Activated naive CD4-positive, alpha-beta T cell treated with anti-CD3 and anti-CD28 coated beads, Interleukin-2, amount 50 U/mL, for 24 hours (primary cell): Measurements from ENCODE around the gene EWSR1.
"Not testable (repeated sequence)": the region's sequence is repeated elsewhere in the genome, so short reads cannot be mapped to it uniquely, and the experiment has no call there.

ENCODE experiments used
- H3K27ac Mint-ChIP-seq: one replicate; pipeline ENCODE4 v1.8.0; 2021; ENCODE audit warnings: mild to moderate bottlenecking, mixed read lengths
- H3K27me3 Mint-ChIP-seq: one replicate; pipeline ENCODE4 v1.8.0; 2021; ENCODE audit warnings: mixed read lengths
- H3K36me3 Mint-ChIP-seq: one replicate; pipeline ENCODE4 v1.8.0; 2021; ENCODE audit warnings: mixed read lengths
- H3K4me1 Mint-ChIP-seq: one replicate; pipeline ENCODE4 v1.8.0; 2021; ENCODE audit warnings: mixed read lengths
- H3K4me3 Mint-ChIP-seq: one replicate; pipeline ENCODE4 v1.8.0; 2021; ENCODE audit warnings: mild to moderate bottlenecking, mixed read lengths
- H3K9me3 Mint-ChIP-seq: one replicate; pipeline ENCODE4 v1.8.0; 2021; ENCODE audit warnings: mixed read lengths

The EWSR1 gene

GRCh38 chr22:29342177-29342576 is 74.1 kb downstream of the EWSR1 start:
- no peaks in the 10 kb centered on the region for H3K27me3 Mint-ChIP-seq
- H3K4me3 Mint-ChIP-seq, result no peak overlapping the region
- H3K27ac Mint-ChIP-seq, result no peak overlapping the region
- H3K4me1 Mint-ChIP-seq, result no peaks in the 10 kb centered on the region
- no peaks in the 10 kb centered on the region for H3K9me3 Mint-ChIP-seq
- H3K36me3 Mint-ChIP-seq, result no peaks in the 10 kb centered on the region

GRCh38 chr22:29342577-29343312 is 74.7 kb downstream of the EWSR1 start:
- peak overlapping the region; percentile 72 for H3K27ac Mint-ChIP-seq
- peaks cover 2% of the 10 kb centered on the region for H3K36me3 Mint-ChIP-seq
- H3K9me3 Mint-ChIP-seq, result no peaks in the 10 kb centered on the region
- H3K4me1 Mint-ChIP-seq, result no peaks in the 10 kb centered on the region
- no peak overlapping the region for H3K4me3 Mint-ChIP-seq
- no peaks in the 10 kb centered on the region for H3K27me3 Mint-ChIP-seq

GRCh38 chr22:29343313-29343805 is 75.3 kb downstream of the EWSR1 start:
- no peaks in the 10 kb centered on the region for H3K9me3 Mint-ChIP-seq
- H3K27me3 Mint-ChIP-seq, result no peaks in the 10 kb centered on the region
- H3K4me3 Mint-ChIP-seq, result no peak overlapping the region
- H3K4me1 Mint-ChIP-seq, result no peaks in the 10 kb centered on the region
- H3K36me3 Mint-ChIP-seq, result peaks cover 2% of the 10 kb centered on the region
- H3K27ac Mint-ChIP-seq, result peak overlapping the region; percentile 72

GRCh38 chr22:29344137-29344536 is 76.1 kb downstream of the EWSR1 start:
- no peak overlapping the region for H3K27ac Mint-ChIP-seq
- H3K36me3 Mint-ChIP-seq, result peaks cover 4% of the 10 kb centered on the region
- H3K4me1 Mint-ChIP-seq, result no peaks in the 10 kb centered on the region
- no peaks in the 10 kb centered on the region for H3K9me3 Mint-ChIP-seq
- H3K4me3 Mint-ChIP-seq, result no peak overlapping the region
- no peaks in the 10 kb centered on the region for H3K27me3 Mint-ChIP-seq

- peak overlapping the region; percentile 51 for H3K27ac Mint-ChIP-seq
- H3K36me3 Mint-ChIP-seq, H3K4me3 Mint-ChIP-seq, H3K27me3 Mint-ChIP-seq, H3K4me1 Mint-ChIP-seq, H3K9me3 Mint-ChIP-seq: not testable (repeated sequence)
Measured at GRCh38 chr22:29344889-29345288, 76.8 kb downstream of the EWSR1 start.

GRCh38 chr22:29345932-29346331 is 77.9 kb downstream of the EWSR1 start:
- H3K36me3 Mint-ChIP-seq, result peaks cover 4% of the 10 kb centered on the region
- no peaks in the 10 kb centered on the region for H3K9me3 Mint-ChIP-seq
- H3K4me3 Mint-ChIP-seq, result no peak overlapping the region
- H3K27me3 Mint-ChIP-seq, result no peaks in the 10 kb centered on the region
- H3K27ac Mint-ChIP-seq, result no peak overlapping the region
- no peaks in the 10 kb centered on the region for H3K4me1 Mint-ChIP-seq

GRCh38 chr22:29346659-29347058 is 78.6 kb downstream of the EWSR1 start:
- no peak overlapping the region for H3K27ac Mint-ChIP-seq

GRCh38 chr22:29348041-29348440 is 80.0 kb downstream of the EWSR1 start:
- no peak overlapping the region for H3K27ac Mint-ChIP-seq
- H3K4me3 Mint-ChIP-seq, result no peak overlapping the region
- no peaks in the 10 kb centered on the region for H3K4me1 Mint-ChIP-seq
- H3K9me3 Mint-ChIP-seq, result no peaks in the 10 kb centered on the region
- peaks cover 5% of the 10 kb centered on the region for H3K36me3 Mint-ChIP-seq
- H3K27me3 Mint-ChIP-seq, result no peaks in the 10 kb centered on the region

More at GRCh38 chr22:29346659-29347058, 78.6 kb downstream of the EWSR1 start:
- Mint-ChIP-seq H3K9me3 (no peaks in the 10 kb centered on the region), H3K4me3 (no peak overlapping the region), H3K36me3 (peaks cover 5% of the 10 kb centered on the region), H3K4me1 (no peaks in the 10 kb centered on the region), H3K27me3 (no peaks in the 10 kb centered on the region)

- H3K27ac Mint-ChIP-seq, result no peak overlapping the region
- H3K27me3 Mint-ChIP-seq, result no peaks in the 10 kb centered on the region
- no peaks in the 10 kb centered on the region for H3K4me1 Mint-ChIP-seq
- H3K9me3 Mint-ChIP-seq, result no peaks in the 10 kb centered on the region
- no peak overlapping the region for H3K4me3 Mint-ChIP-seq
- H3K36me3 Mint-ChIP-seq, result peaks cover 7% of the 10 kb centered on the region
Measured at GRCh38 chr22:29348956-29349355, 80.9 kb downstream of the EWSR1 start.
